NCI-H146 treated with DMSO at 0.1 percent for 48 hours (cell line): ENCODE results near the gene GRB2.
A peak's percentile ranks its signal among the peaks of the same experiment; 100 is the strongest.
"Not testable (repeated sequence)": the region's sequence is repeated elsewhere in the genome, so short reads cannot be mapped to it uniquely, and the experiment has no call there.

Experiments
- DNase-seq: peaks from one replicate; lab custom pipeline; 2025; ENCODE audit not compliant: unreplicated experiment; lab: John Stamatoyannopoulos, UW

Gene GRB2

GRCh38 chr17:75321506-75321905, 84.0 kb downstream of the GRB2 start:
- no peak for DNase-seq

- no peak for DNase-seq
These were observed 85.4 kb downstream of the GRB2 start for GRCh38 chr17:75319904-75320691.

GRCh38 chr17:75318615-75319222, 86.8 kb downstream of the GRB2 start:
- DNase-seq = no peak

- no peak for DNase-seq
These were observed 87.3 kb downstream of the GRB2 start for GRCh38 chr17:75318211-75318610.

- DNase-seq = no peak
These were observed 87.8 kb downstream of the GRB2 start for GRCh38 chr17:75317671-75318070.

GRCh38 chr17:75316253-75316652, 89.2 kb downstream of the GRB2 start:
- DNase-seq = no peak

GRCh38 chr17:75315541-75316243, 89.8 kb downstream of the GRB2 start:
- DNase-seq = no peak

- no peak for DNase-seq
These were observed 91.4 kb downstream of the GRB2 start for GRCh38 chr17:75313941-75314551.

GRCh38 chr17:75308732-75309629, 96.5 kb downstream of the GRB2 start:
- peak; percentile 37 for DNase-seq

GRCh38 chr17:75307957-75308731, 97.3 kb downstream of the GRB2 start:
- DNase-seq = no peak

GRCh38 chr17:75301502-75302206, 103.8 kb downstream of the GRB2 start:
- DNase-seq = no peak

GRCh38 chr17:75301049-75301448, 104.4 kb downstream of the GRB2 start:
- no peak for DNase-seq

GRCh38 chr17:75300280-75300679, 105.2 kb downstream of the GRB2 start:
- DNase-seq = no peak

- DNase-seq = no peak
These were observed 110.0 kb downstream of the GRB2 start for GRCh38 chr17:75295201-75296158.

GRCh38 chr17:75292810-75293448, 112.5 kb downstream of the GRB2 start:
- not testable (repeated sequence) for DNase-seq

- no peak for DNase-seq
These were observed 115.6 kb downstream of the GRB2 start for GRCh38 chr17:75289832-75290337.

GRCh38 chr17:75289115-75289831, 116.2 kb downstream of the GRB2 start, which contains the start of gene SLC25A19:
TSS of gene SLC25A19 (minus strand) at chr17:75289433. CDS start at chr17:75286764, 2,669 bp downstream.
- peak; percentile 96 for DNase-seq
